Panc1 (cell line): ENCODE data around the gene COPB2. TPM values are rescaled to one million over a fixed set of nuclear protein-coding genes. Genes with fewer than 3 reads are reported as not detected.

Experiments used
- ATAC-seq: fragments of 200-7000 bp; cut with Tn5 transposase; 2 replicates; pipeline ENCODE4 v1.9.1; 2020; ENCODE audit warnings: mild to moderate bottlenecking, moderate library complexity
- BruUV-seq: library from RNA; stranded (reverse); fragments of 400-500 nt; replicated peaks from 2 replicates; lab custom pipeline; 2021; lab: Mats Ljungman, UMichigan
- CTCF ChIA-PET: fragments of 300-600 bp; sonication (Branson Sonifier 250); formaldehyde crosslinking; loops from one replicate; lab custom pipeline; 2022; ENCODE audit warnings: antibody characterized with exemption; lab: Charles Lee
- POLR2A ChIA-PET: fragments of 300-600 bp; sonication (Branson Sonifier 250); formaldehyde crosslinking; loops from one replicate; lab custom pipeline; 2022; ENCODE audit warnings: antibody characterized with exemption; lab: Charles Lee
- DNase-seq: peaks from one replicate; pipeline ENCODE4 v3.0.0-alpha.2; 2010; ENCODE audit warnings: low read depth, low spot score
- H3K27ac ChIP-seq: 2 replicates; pipeline ENCODE4 v1.5.1; 2011; ENCODE audit warnings: mild to moderate bottlenecking, low read length, inconsistent platforms
- H3K27me3 ChIP-seq: fragments of 200-500 bp; sonication (Bioruptor generic); 2 replicates; pipeline ENCODE4 v1.6.0; 2014; ENCODE audit warnings: low read length, inconsistent platforms; ENCODE audit not compliant: control insufficient read depth, insufficient read depth
- H3K36me3 ChIP-seq: fragments of 200-500 bp; sonication (Bioruptor generic); 2 replicates; pipeline ENCODE4 v1.5.1; 2014; ENCODE audit warnings: inconsistent platforms, mild to moderate bottlenecking, low read length, moderate library complexity; ENCODE audit not compliant: control insufficient read depth, insufficient read depth
- H3K4me1 ChIP-seq: 2 replicates; pipeline ENCODE4 v1.5.1; 2011; ENCODE audit warnings: inconsistent platforms, mild to moderate bottlenecking, low read length, moderate library complexity; ENCODE audit not compliant: control insufficient read depth, insufficient read depth
- H3K4me3 ChIP-seq, 2 experiments: 2 replicates each; pipeline ENCODE4 v1.5.1; 2011 to 2012; ENCODE audit warnings: low read depth in 2 of 2, low read length in 2 of 2, mild to moderate bottlenecking in 2 of 2, inconsistent platforms in 1 of 2, moderate library complexity in 1 of 2
- H3K9me3 ChIP-seq: fragments of 200-500 bp; sonication (Bioruptor generic); 2 replicates; pipeline ENCODE4 v1.5.1; 2014; ENCODE audit warnings: low read depth, mild to moderate bottlenecking, inconsistent platforms, low read length, moderate library complexity; ENCODE audit not compliant: control insufficient read depth, insufficient read depth
- POLR2AphosphoS5 ChIP-seq: IDR thresholded peaks from 2 replicates; pipeline ENCODE4 v1.6.1; 2012; ENCODE audit warnings: mild to moderate bottlenecking, low read depth, low read length, moderate library complexity
- SIN3A ChIP-seq: IDR thresholded peaks from 2 replicates; pipeline ENCODE4 v1.6.1; 2012; ENCODE audit warnings: low read depth, mild to moderate bottlenecking, low read length, moderate library complexity, borderline replicate concordance; ENCODE audit not compliant: insufficient read depth
- TCF7L2 ChIP-seq: IDR thresholded peaks from 2 replicates; pipeline ENCODE4 v1.6.1; 2011; ENCODE audit warnings: mild to moderate bottlenecking, low read depth, low read length, inconsistent platforms
- in situ Hi-C: cut with HindIII; loops from 2 replicates; pipeline ENCODE4 v1.10.0; 2016; ENCODE audit warnings: low sequenced_read_pairs, low pct_unique_long_range_greater_than_20kb
- intact Hi-C: fragments of 100-400 bp; cut with micrococcal nuclease; formaldehyde crosslinking; loops from one replicate; pipeline ENCODE4 v1.10.0; 2022; ENCODE audit not compliant: unreplicated experiment
- total RNA-seq: library from RNA; stranded (reverse); gene quantifications from one replicate; pipeline ENCODE4 v1.2.1, GENCODE V29; 2021; ENCODE audit not compliant: unreplicated experiment
- TF ChIP-seq, protein P1 (sequence below): fragments of 450-650 bp; IDR thresholded peaks from 2 replicates; pipeline ENCODE4 v1.5.1; 2017; ENCODE audit warnings: mild to moderate bottlenecking
- TF ChIP-seq, protein P2 (sequence below), 2 experiments: IDR thresholded peaks; 2 replicates each; pipeline ENCODE4 v1.6.1; 2011 to 2012; ENCODE audit warnings: low read depth in 2 of 2, control low read depth in 1 of 2, low read length in 1 of 2, mild to moderate bottlenecking in 1 of 2, moderate library complexity in 1 of 2; ENCODE audit not compliant: insufficient read depth in 1 of 2

The COPB2 gene
- total RNA-seq, 1 experiment from 2014 or later: 150 TPM

DNA sequence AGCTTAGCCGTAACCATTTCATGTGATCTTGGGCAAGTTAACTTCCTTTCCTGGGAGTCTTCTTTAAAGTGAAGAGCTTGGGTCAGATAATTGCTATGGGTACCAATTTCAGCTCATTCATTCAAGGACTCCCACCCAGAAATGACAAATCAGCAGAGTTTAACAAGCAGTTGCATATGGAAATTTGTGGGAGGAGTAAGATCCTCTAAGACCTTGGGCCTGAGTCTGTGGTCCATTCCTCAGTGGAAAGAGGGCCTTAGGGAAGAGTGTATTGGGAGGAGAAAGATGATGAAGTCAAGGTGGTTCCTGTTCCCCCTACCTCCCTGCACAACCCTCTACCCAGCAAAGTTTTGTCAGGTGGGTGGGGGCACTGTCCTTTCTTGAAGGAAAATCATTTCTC is 44.8 kb upstream of the COPB2 start:
- no peak overlapping the region for H3K27ac ChIP-seq

DNA sequence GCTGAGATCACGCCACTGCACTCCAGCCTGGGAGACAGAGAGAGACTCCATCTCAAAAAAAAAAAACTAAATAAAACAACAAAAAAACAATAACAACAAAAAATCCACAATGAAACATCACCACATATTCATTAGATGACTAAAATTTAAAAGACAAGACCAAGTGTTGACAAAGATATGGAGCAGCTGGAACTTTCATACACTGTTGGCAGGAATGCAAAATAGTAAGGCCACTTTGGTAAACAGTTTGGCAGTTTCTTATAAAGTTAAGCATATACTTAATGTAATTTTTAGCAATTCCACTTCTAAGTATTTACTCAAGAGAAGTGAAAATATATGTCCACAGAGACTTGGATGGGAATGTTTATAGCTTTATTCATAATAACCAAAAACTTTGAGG is 43.6 kb upstream of the COPB2 start:
- H3K27ac ChIP-seq: no peak overlapping the region
- TF ChIP-seq SIN3A (no peak), TCF7L2 (no peak), POLR2AphosphoS5 (no peak)
- TF ChIP-seq, protein P1, sequence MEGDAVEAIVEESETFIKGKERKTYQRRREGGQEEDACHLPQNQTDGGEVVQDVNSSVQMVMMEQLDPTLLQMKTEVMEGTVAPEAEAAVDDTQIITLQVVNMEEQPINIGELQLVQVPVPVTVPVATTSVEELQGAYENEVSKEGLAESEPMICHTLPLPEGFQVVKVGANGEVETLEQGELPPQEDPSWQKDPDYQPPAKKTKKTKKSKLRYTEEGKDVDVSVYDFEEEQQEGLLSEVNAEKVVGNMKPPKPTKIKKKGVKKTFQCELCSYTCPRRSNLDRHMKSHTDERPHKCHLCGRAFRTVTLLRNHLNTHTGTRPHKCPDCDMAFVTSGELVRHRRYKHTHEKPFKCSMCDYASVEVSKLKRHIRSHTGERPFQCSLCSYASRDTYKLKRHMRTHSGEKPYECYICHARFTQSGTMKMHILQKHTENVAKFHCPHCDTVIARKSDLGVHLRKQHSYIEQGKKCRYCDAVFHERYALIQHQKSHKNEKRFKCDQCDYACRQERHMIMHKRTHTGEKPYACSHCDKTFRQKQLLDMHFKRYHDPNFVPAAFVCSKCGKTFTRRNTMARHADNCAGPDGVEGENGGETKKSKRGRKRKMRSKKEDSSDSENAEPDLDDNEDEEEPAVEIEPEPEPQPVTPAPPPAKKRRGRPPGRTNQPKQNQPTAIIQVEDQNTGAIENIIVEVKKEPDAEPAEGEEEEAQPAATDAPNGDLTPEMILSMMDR: no peak
- TF ChIP-seq, protein P2, sequence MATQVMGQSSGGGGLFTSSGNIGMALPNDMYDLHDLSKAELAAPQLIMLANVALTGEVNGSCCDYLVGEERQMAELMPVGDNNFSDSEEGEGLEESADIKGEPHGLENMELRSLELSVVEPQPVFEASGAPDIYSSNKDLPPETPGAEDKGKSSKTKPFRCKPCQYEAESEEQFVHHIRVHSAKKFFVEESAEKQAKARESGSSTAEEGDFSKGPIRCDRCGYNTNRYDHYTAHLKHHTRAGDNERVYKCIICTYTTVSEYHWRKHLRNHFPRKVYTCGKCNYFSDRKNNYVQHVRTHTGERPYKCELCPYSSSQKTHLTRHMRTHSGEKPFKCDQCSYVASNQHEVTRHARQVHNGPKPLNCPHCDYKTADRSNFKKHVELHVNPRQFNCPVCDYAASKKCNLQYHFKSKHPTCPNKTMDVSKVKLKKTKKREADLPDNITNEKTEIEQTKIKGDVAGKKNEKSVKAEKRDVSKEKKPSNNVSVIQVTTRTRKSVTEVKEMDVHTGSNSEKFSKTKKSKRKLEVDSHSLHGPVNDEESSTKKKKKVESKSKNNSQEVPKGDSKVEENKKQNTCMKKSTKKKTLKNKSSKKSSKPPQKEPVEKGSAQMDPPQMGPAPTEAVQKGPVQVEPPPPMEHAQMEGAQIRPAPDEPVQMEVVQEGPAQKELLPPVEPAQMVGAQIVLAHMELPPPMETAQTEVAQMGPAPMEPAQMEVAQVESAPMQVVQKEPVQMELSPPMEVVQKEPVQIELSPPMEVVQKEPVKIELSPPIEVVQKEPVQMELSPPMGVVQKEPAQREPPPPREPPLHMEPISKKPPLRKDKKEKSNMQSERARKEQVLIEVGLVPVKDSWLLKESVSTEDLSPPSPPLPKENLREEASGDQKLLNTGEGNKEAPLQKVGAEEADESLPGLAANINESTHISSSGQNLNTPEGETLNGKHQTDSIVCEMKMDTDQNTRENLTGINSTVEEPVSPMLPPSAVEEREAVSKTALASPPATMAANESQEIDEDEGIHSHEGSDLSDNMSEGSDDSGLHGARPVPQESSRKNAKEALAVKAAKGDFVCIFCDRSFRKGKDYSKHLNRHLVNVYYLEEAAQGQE (IDR thresholded peaks at IDR 0.05; ENCODE audit: insufficient read depth in 1 of 2, low read depth in 2 of 2, low read length in 1 of 2): no peak
- no TSS peak for BruUV-seq
- ChIA-PET CTCF (no interaction called here), POLR2A (no interaction called here)
- DNase-seq (no peak), ATAC-seq (no peak)
- H3K9me3 ChIP-seq: no peaks in the 10 kb centered on the region
- in situ Hi-C loops: no loop called here
- intact Hi-C loops: loop anchor here (10.0 kb wide), 1 partner anchor 1432 kb away; no protein-coding TSS in a partner anchor
- H3K27me3 ChIP-seq: no peaks in the 10 kb centered on the region
- no peak overlapping the region for H3K4me3 ChIP-seq
- H3K4me1 ChIP-seq: no peaks in the 10 kb centered on the region
- H3K36me3 ChIP-seq: no peaks in the 10 kb centered on the region

More for the DNA sequence above, 44.8 kb upstream of the COPB2 start:
- BruUV-seq: no TSS peak
- H3K4me3 ChIP-seq: no peak overlapping the region
- TF ChIP-seq, protein P2 (IDR thresholded peaks at IDR 0.05; ENCODE audit: insufficient read depth in 1 of 2, low read depth in 2 of 2, low read length in 1 of 2): no peak
- TF ChIP-seq POLR2AphosphoS5: no peak
- no peak for TF ChIP-seq TCF7L2
- TF ChIP-seq, protein P1: no peak
- no peak for TF ChIP-seq SIN3A
- H3K36me3 ChIP-seq: no peaks in the 10 kb centered on the region
- H3K4me1 ChIP-seq: no peaks in the 10 kb centered on the region
- no peak for ATAC-seq
- no peaks in the 10 kb centered on the region for H3K9me3 ChIP-seq
- H3K27me3 ChIP-seq: no peaks in the 10 kb centered on the region
- in situ Hi-C loops: no loop called here
- intact Hi-C loops: loop anchor here (10.0 kb wide), 1 partner anchor 1431 kb away; no protein-coding TSS in a partner anchor
- POLR2A ChIA-PET: no interaction called here
- DNase-seq: no peak
- CTCF ChIA-PET: no interaction called here
